GM18909 (cell line): ENCODE data around the gene SSC4D.

Experiments used
- ATAC-seq: cut with Tn5 transposase; IDR thresholded peaks from one replicate; pipeline ENCODE4 v1.9.1; 2021; ENCODE audit warnings: mild to moderate bottlenecking; ENCODE audit not compliant: unreplicated experiment, poor library complexity

SSC4D gene

GRCh38 chr7:76356823-76357222, 52.7 kb downstream of the SSC4D start:
- ATAC-seq: no peak

- ATAC-seq: no peak
These were observed 53.4 kb downstream of the SSC4D start for GRCh38 chr7:76356115-76356514.

- ATAC-seq: no peak
These were observed 54.3 kb downstream of the SSC4D start for GRCh38 chr7:76354981-76355730.

GRCh38 chr7:76354516-76354915, 55.0 kb downstream of the SSC4D start:
- no peak for ATAC-seq

GRCh38 chr7:76353744-76354143, 55.8 kb downstream of the SSC4D start:
- no peak for ATAC-seq

- no peak for ATAC-seq
These were observed 57.3 kb downstream of the SSC4D start for GRCh38 chr7:76352193-76352592.

GRCh38 chr7:76351372-76351771, 58.1 kb downstream of the SSC4D start:
- ATAC-seq: no peak

- no peak for ATAC-seq
These were observed 60.1 kb downstream of the SSC4D start for GRCh38 chr7:76349313-76349885.

GRCh38 chr7:76347710-76348109, 61.8 kb downstream of the SSC4D start:
- ATAC-seq: no peak

- ATAC-seq: no peak
These were observed 62.7 kb downstream of the SSC4D start for GRCh38 chr7:76346778-76347177.

GRCh38 chr7:76346097-76346496, 63.4 kb downstream of the SSC4D start:
- ATAC-seq: no peak

- no peak for ATAC-seq
These were observed 65.6 kb downstream of the SSC4D start for GRCh38 chr7:76343931-76344321.

- no peak for ATAC-seq
These were observed 66.1 kb downstream of the SSC4D start for GRCh38 chr7:76343294-76343930.

GRCh38 chr7:76342222-76342621, 67.3 kb downstream of the SSC4D start:
- no peak for ATAC-seq

- ATAC-seq: no peak
These were observed 68.8 kb downstream of the SSC4D start for GRCh38 chr7:76340617-76341131.
